DMS79 treated with DMSO at 0.1 percent for 48 hours (cell line): ENCODE results near the gene RRAD.
"Not testable (repeated sequence)": the region's sequence is repeated elsewhere in the genome, so short reads cannot be mapped to it uniquely, and the experiment has no call there.

Experiments used
- DNase-seq: peaks from one replicate; lab custom pipeline; 2025; lab: John Stamatoyannopoulos, UW

The RRAD gene

GRCh38 chr16:66900721-66901441 is 24.5 kb downstream of the RRAD start:
- DNase-seq = no peak

DNA sequence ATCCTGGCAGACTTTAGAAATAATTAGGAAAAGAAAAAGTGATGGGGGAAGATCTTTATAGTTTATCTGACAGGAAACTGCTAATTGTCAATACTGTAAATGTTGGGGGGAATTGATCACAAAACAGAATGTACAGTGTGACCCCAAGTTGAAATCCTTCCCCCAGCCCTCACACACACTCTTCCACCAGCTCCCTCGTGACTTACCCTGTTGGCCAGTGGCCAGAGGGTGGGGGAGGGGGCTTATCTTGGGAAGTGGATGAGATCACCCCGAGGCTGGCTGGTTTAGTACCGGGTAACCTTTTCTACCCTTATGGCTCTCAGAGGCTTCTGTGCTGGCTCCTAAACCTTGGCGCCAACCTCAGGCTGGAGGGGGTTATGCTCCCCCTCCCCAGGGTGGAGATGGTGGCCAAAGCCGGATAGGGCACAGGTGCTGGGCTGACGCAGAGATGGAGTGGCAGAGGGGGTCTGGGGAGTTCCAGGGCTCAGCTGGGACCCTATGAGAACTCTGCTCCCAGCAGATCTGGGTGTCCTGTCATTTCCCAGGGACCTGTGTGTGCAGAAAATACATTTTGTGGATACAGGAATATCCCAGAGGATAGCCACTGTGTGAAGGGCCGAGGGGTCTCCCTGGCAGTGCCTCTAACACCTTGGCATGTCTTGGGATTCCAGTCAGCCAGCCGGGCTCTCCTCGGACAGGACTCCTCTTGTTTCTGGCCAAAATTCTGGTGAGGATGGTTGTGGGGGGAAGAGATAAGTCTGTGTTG is 25.2 kb downstream of the RRAD start:
- peak; percentile 69 for DNase-seq

GRCh38 chr16:66899310-66899944 is 25.9 kb downstream of the RRAD start:
- no peak for DNase-seq

DNA sequence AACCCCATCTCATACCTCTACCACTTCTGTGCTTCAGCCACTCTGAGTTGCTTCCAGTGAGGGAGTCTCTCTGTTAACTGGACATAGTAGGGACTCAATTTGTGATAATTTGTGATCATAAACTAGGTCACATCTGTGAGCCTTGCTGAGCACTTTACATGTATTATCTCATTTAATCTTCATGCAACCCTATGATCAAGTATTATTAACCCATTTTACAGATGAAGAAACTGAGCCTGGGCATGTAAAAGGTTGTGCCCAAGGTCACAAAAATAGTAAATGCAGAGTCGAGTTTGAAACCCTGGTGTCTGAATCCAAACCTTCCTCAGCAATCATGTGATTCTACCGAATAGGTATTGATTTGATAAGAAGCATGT is 26.4 kb downstream of the RRAD start:
- no peak for DNase-seq

GRCh38 chr16:66898207-66898606 is 27.1 kb downstream of the RRAD start:
- no peak for DNase-seq

GRCh38 chr16:66896682-66897081 is 28.7 kb downstream of the RRAD start:
- DNase-seq = not testable (repeated sequence)

DNA sequence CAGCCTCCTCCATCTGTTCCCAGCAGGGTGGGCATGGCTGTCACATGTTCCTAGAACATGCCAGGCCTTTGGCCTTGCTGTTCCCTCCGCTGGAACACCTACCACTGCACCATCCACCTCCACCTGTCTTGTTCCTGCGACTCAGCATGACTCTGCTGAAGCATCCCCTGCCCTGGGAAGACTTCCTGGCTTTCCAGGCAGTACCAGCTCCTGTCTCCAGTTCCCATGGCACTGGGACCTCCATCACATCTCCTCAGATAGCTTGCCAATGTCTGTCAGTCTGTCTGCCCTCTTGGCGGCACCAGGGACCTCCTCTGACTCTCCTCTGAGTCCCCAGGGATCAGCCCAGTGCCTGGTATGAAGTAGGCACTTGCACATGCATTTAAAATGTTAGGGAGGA is 29.3 kb downstream of the RRAD start:
- DNase-seq = no peak

- DNase-seq = no peak
These were observed 29.7 kb downstream of the RRAD start for GRCh38 chr16:66895689-66895979.

DNA sequence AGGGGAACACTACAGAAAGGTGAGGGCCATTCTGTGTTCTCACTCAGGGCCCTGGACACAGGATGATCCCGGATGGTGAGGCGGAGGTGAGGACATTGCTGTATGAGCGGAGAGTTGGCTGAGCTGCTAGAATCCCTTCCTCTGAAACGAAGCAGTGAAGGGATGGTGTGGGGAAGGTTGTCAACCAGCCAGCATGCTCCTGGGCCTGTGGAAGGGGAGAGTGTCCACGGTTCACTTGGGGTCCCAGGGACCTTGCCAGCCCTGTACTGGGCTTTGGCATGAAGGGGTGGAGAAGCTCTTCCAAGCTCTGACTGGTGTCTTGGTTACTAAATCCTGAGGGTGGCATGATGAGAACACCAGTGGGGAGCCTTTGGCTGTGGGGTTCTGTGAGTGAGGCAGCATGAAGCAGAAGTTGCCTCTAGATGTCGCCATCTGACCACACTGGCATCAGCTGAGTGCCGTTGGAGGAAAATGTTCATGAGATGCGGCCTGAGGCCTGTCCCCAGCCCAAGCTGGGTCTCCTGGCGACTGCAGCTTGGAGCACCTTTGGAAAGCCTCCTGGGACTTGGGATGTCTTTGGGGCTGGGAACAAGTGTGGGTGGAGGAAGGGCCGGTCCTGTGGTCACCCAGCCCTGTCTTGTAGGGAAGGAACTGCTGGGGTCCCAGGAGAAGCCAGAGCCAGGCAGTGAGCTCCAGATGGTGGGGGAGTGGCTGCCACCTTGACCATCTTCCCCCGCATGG is 30.2 kb downstream of the RRAD start:
- peak; percentile 24 for DNase-seq

DNA sequence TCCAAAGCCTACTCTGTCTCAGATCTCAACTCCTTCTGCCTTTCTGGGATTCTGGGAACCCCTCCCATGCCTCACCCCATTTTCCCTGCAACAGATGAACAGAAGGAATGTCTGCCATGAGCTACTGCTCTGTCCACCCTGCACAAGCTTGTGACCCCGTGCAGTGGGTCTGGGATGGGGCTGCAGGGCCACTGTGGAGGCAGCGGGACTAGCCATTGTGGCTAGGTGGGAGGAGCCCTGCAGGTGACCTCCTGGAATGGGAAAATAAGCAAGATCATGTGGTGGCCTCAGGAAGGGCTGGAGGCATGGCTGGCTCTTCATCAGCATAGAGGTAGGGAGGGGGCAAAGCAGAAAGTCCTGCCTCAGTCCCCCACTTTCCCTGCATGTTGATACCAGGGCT is 31.3 kb downstream of the RRAD start:
- DNase-seq = no peak

- no peak for DNase-seq
These were observed 33.5 kb downstream of the RRAD start for GRCh38 chr16:66891797-66892196.

GRCh38 chr16:66891360-66891759 is 34.0 kb downstream of the RRAD start:
- no peak for DNase-seq

GRCh38 chr16:66890799-66891198 is 34.5 kb downstream of the RRAD start:
- no peak for DNase-seq

GRCh38 chr16:66889622-66890021 is 35.7 kb downstream of the RRAD start:
- DNase-seq = no peak

DNA sequence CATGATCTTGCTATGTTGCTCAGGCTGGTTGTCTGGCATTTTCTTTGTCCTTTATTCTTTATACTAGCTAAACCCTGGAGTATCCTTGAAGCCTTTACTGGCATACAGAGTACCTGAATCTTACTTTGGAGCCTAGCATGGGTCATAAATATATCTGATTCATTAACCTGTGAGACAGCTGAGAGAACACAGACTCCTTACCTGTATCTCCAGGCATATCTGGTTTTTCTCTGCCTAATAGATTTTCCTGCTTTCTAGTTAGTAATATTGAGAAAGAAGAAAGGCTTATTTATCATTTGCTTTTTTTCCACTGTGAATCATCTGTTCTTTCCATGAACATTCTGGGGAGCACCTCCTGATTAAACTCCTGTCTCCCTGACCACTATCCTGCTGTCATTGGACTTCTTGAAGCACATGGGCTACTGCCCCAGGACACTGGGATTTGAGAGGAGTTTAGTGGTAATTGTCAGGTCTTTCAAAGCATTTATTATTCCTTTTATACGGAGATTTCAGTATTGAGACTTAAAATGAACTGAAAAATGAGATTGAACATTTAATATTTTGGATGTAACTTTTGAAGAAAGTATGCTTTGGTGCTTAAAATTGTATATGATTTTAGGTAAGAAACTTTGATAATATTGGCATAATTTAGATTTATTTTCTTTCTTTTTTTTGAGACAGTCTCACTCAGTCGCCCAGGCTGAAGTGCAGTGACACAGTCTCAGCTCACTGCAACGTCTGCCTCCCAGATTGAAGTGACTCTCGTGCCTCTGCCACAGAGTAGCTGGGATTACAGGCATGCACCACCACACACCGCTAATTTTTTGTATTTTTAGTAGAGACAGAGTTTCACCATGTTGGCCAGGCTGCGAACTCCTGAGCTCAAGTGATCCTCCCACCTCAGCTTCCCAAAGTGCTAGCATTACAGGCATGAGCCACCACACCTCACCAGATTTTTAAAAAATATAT is 36.4 kb downstream of the RRAD start:
- DNase-seq = no peak

- DNase-seq = no peak
These were observed 38.4 kb downstream of the RRAD start for GRCh38 chr16:66886914-66887313.

DNA sequence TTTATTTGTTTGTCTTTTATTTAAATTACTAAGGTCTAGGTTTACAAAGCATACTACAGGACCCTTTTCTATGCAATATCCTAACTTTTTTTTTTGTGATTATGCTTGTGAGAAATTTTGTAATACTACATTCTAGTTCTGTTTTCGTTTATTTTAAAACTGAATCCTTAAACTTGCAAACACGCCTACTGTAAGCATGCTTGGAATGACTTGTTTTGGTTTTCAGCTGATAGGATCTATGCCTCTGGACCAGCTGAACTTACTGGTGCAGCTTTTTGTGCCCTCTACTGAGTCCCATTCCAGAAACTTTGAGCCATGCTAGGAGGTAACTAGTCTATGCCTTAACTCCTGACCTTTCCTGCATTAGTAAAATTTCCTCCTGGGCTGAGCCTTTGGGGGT is 39.0 kb downstream of the RRAD start:
- no peak for DNase-seq

GRCh38 chr16:66885491-66885890 is 39.8 kb downstream of the RRAD start:
- no peak for DNase-seq

- no peak for DNase-seq
These were observed 42.6 kb downstream of the RRAD start for GRCh38 chr16:66882702-66883101.

DNA sequence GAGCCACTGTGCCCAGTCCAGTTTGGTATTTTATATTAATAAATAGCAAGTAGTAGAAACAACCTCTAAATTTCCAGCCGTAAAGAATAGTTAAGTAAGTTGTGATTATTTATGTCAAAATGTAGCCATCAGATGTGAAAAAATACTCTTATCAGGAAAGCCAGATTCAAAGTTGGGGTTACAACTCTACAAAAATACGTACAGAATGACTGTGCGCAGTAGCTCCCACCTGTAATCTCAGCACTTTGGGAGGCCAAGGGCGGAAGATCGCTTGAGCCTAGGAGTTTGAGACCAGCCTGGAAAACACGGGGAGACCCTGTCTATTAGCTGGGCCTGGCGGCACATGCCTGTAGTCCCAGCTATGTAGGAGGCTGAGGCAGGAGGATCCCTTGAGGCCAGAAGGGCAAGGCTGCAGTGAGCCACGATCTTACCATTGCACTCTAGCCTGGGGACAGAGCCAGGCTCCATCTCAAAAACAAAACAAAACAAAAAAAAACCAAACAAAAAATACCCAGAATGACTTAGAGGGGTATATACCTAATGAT is 43.3 kb downstream of the RRAD start:
- DNase-seq = no peak

DNA sequence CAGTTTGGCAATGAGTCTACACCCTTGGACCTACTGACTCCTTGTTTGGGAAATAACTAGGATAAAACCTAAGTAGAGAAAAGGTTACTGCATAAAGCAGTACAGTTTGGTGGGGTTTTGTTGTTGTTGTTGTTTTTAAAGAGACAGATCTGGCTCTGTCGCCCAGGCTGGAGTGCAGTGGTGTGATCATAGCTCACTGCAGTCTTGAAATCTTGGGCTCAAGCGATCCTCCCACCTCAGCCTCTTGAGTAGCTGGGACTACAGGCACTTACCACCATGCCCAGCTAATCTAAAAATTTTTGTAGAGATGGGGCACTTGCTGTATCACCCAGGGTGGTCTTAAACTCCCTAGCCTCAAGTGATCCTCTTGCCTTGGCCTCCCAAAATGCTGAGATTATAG is 43.8 kb downstream of the RRAD start:
- DNase-seq = no peak
